GM12892 (cell line): ENCODE measurements around the gene IFITM2.

Source experiments
- POLR2A ChIP-seq: IDR thresholded peaks from 2 replicates; pipeline ENCODE4 v1.6.1; 2011; ENCODE audit warnings: low read depth, low read length, control low read depth
- POLR2AphosphoS5 ChIP-seq: IDR thresholded peaks from 2 replicates; pipeline ENCODE4 v1.6.1; 2011; ENCODE audit warnings: low read depth, low read length, control low read depth

DNA sequence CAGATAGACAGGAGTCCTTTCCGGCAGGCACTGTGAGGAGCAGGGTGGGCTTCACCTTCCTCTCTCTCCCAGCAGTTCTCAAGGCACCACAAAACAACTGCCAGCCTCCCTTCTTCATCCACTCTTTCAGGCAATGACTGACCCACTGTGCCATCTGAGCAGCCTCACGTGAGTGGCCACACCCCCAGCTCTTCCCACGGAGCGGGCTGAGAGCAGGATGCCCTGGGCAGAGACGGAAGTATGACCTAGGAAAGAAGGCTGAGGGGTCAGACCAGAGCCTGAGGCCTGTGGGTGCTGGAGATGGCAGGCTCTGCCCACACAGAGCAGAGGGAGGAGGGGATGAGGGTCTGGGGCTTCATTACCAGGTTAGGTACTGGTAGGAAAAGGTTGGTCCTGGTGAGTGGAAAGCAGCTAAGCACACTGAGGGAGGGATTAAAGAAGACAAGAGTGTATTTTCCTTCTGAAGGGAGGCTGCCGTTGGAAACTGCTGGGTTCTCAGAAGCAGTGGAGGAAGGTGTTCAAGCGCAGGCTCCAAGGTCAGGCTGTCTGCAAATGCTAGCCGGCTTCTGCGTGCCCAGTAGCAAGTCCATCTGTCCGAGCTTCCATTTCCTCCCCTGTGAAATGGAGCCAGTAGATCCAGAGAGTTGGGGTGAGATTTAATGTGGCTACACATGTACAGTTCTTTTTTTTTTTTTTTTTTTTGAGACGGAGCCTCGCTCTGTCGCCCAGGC is 24.8 kb upstream of the IFITM2 start:
- TF ChIP-seq POLR2AphosphoS5: no peak
- no peak for TF ChIP-seq POLR2A
